GM12873 (cell line): ENCODE data around the gene ATAT1.

ENCODE experiments used
- CTCF ChIP-seq: IDR thresholded peaks from 2 replicates; pipeline ENCODE4 v1.5.1; 2012; ENCODE audit warnings: low read depth, mild to moderate bottlenecking, moderate library complexity, low read length, control low read depth; ENCODE audit not compliant: insufficient read depth; ENCODE audit errors: missing control alignments

The ATAT1 gene

GRCh38 chr6:30644769-30645168, 18.1 kb downstream of the ATAT1 start:
- TF ChIP-seq CTCF: no peak

- TF ChIP-seq CTCF: no peak
Observed at GRCh38 chr6:30645989-30646388, 19.3 kb downstream of the ATAT1 start.

GRCh38 chr6:30646450-30647241, 20.0 kb downstream of the ATAT1 start, which contains the start of gene C6orf136:
C6orf136 (plus strand) TSS chr6:30647133; CDS start chr6:30647232, 99 bp downstream.
- no peak for TF ChIP-seq CTCF

GRCh38 chr6:30647242-30648116, 20.8 kb downstream of the ATAT1 start:
- no peak for TF ChIP-seq CTCF

GRCh38 chr6:30651143-30651542, 24.5 kb downstream of the ATAT1 start:
- TF ChIP-seq CTCF: no peak

- TF ChIP-seq CTCF: no peak
Observed at GRCh38 chr6:30654798-30655742, 28.4 kb downstream of the ATAT1 start.
